Activated CD4-positive, alpha-beta T cell treated with anti-CD3 and anti-CD28 coated beads, Interleukin-2, amount 50 U/mL, for 16 hours (primary cell): ENCODE data around the gene MYO10.

ENCODE experiments used
- DNase-seq: peaks from one replicate; pipeline ENCODE4 v3.0.0-alpha.2; 2020

MYO10 gene

GRCh38 chr5:16913187-16914107 lies 22.6 kb downstream of the MYO10 start:
- no peak for DNase-seq

- DNase-seq: no peak
Observed at GRCh38 chr5:16912080-16912479, 24.0 kb downstream of the MYO10 start.

GRCh38 chr5:16909464-16909863 lies 26.6 kb downstream of the MYO10 start:
- no peak for DNase-seq

GRCh38 chr5:16907270-16907669 lies 28.8 kb downstream of the MYO10 start:
- DNase-seq: no peak

- DNase-seq: no peak
Observed at GRCh38 chr5:16906255-16906654, 29.8 kb downstream of the MYO10 start.

GRCh38 chr5:16903480-16904300 lies 32.4 kb downstream of the MYO10 start:
- no peak for DNase-seq

- no peak for DNase-seq
Observed at GRCh38 chr5:16902846-16903245, 33.2 kb downstream of the MYO10 start.

GRCh38 chr5:16901021-16901644 lies 35.0 kb downstream of the MYO10 start:
- no peak for DNase-seq

- DNase-seq: no peak
Observed at GRCh38 chr5:16899171-16899570, 36.9 kb downstream of the MYO10 start.

- DNase-seq: no peak
Observed at GRCh38 chr5:16897800-16898199, 38.3 kb downstream of the MYO10 start.

GRCh38 chr5:16897284-16897704 lies 38.8 kb downstream of the MYO10 start:
- DNase-seq: no peak

- DNase-seq: no peak
Observed at GRCh38 chr5:16896767-16897166, 39.3 kb downstream of the MYO10 start.

GRCh38 chr5:16894236-16895057 lies 41.6 kb downstream of the MYO10 start:
- no peak for DNase-seq

GRCh38 chr5:16891033-16891432 lies 45.1 kb downstream of the MYO10 start:
- no peak for DNase-seq

GRCh38 chr5:16889972-16890519 lies 46.0 kb downstream of the MYO10 start:
- DNase-seq: no peak

- DNase-seq: no peak
Observed at GRCh38 chr5:16889203-16889971, 46.7 kb downstream of the MYO10 start.

- DNase-seq: no peak
Observed at GRCh38 chr5:16888694-16889124, 47.4 kb downstream of the MYO10 start.

- DNase-seq: no peak
Observed at GRCh38 chr5:16886793-16887345, 49.2 kb downstream of the MYO10 start.

GRCh38 chr5:16886366-16886736 lies 49.7 kb downstream of the MYO10 start:
- DNase-seq: no peak

- DNase-seq: no peak
Observed at GRCh38 chr5:16885635-16886365, 50.3 kb downstream of the MYO10 start.
